Ishikawa (cell line): ENCODE data around the gene JMJD1C.

Source experiments
- CEBPB ChIP-seq: IDR thresholded peaks from 2 replicates; pipeline ENCODE4 v1.6.1; 2012
- CREB1 ChIP-seq: IDR thresholded peaks from 2 replicates; pipeline ENCODE4 v1.6.1; 2012; ENCODE audit warnings: low read depth
- EGR1 ChIP-seq: IDR thresholded peaks from 2 replicates; pipeline ENCODE4 v1.6.1; 2012
- EP300 ChIP-seq: IDR thresholded peaks from 2 replicates; pipeline ENCODE4 v1.6.1; 2012; ENCODE audit warnings: borderline replicate concordance
- FOXM1 ChIP-seq: IDR thresholded peaks from 2 replicates; pipeline ENCODE4 v1.6.1; 2012; ENCODE audit warnings: low read depth, borderline replicate concordance
- NFIC ChIP-seq: IDR thresholded peaks from 2 replicates; pipeline ENCODE4 v1.6.1; 2012
- RAD21 ChIP-seq: IDR thresholded peaks from 2 replicates; pipeline ENCODE4 v1.6.1; 2012; ENCODE audit warnings: low read depth
- TAF1 ChIP-seq: IDR thresholded peaks from 2 replicates; pipeline ENCODE4 v1.6.1; 2012; ENCODE audit warnings: low read depth, mild to moderate bottlenecking
- TCF12 ChIP-seq: IDR thresholded peaks from 2 replicates; pipeline ENCODE4 v1.6.1; 2012; ENCODE audit warnings: low read depth
- TEAD4 ChIP-seq: IDR thresholded peaks from 2 replicates; pipeline ENCODE4 v1.6.1; 2012
- YY1 ChIP-seq: IDR thresholded peaks from 2 replicates; pipeline ENCODE4 v1.6.1; 2012; ENCODE audit warnings: low read depth
- ZBTB7A ChIP-seq: IDR thresholded peaks from 2 replicates; pipeline ENCODE4 v1.6.1; 2012; ENCODE audit warnings: low read depth
- TF ChIP-seq, protein P1 (sequence below): IDR thresholded peaks from 2 replicates; pipeline ENCODE4 v1.6.1; 2012
- TF ChIP-seq, protein P2 (sequence below): IDR thresholded peaks from 2 replicates; pipeline ENCODE4 v1.6.1; 2012; ENCODE audit warnings: low read depth, mild to moderate bottlenecking
- TF ChIP-seq, protein P3 (sequence below): IDR thresholded peaks from 2 replicates; pipeline ENCODE4 v1.6.1; 2012

Gene JMJD1C

DNA sequence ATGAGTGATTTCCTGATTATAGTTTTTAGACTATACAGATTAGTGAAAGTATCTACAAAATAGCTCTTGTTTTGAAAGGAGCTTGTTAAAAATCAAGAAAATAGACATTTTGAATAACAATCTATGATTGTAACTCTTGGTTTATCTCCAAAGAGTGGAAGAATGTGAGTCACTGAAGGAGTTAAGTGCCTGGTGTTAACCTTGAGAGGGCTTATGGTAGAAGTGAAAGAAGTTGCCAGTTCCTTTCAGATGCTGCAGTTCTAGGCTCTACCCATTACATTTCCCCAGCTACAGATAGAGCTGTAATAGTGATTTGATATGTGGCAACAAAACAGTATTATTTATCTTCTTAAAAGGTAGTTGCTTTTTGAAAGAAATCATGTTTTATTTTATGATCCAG lies 320.0 kb downstream of the JMJD1C start:
- no peak for TF ChIP-seq NFIC
- TF ChIP-seq CEBPB = no peak
- TF ChIP-seq YY1 = no peak

DNA sequence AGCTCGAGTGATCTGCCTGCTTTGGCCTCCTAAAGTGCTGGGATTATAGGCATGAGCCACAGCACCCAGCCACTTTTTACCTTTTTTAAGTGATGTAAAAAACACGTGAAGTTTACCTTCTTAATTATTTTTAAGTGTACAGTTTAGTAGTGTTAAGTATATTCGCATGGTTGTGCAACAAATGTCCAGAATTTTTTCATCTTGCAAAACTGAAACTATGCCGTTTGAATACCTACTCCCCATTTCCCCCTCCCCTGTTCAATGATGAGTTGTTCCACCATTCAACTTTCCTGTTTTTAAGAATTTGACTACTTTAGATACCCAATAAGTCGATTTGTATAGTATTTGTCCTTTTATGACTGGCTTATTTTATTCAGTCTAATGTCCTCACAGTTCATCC lies 321.8 kb downstream of the JMJD1C start:
- no peak for TF ChIP-seq ZBTB7A
- no peak for TF ChIP-seq CEBPB
- TF ChIP-seq RAD21 = no peak
- no peak for TF ChIP-seq NFIC
- no peak for TF ChIP-seq FOXM1
- no peak for TF ChIP-seq TEAD4
- TF ChIP-seq, protein P1, sequence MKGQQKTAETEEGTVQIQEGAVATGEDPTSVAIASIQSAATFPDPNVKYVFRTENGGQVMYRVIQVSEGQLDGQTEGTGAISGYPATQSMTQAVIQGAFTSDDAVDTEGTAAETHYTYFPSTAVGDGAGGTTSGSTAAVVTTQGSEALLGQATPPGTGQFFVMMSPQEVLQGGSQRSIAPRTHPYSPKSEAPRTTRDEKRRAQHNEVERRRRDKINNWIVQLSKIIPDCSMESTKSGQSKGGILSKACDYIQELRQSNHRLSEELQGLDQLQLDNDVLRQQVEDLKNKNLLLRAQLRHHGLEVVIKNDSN = no peak
- TF ChIP-seq, protein P2, sequence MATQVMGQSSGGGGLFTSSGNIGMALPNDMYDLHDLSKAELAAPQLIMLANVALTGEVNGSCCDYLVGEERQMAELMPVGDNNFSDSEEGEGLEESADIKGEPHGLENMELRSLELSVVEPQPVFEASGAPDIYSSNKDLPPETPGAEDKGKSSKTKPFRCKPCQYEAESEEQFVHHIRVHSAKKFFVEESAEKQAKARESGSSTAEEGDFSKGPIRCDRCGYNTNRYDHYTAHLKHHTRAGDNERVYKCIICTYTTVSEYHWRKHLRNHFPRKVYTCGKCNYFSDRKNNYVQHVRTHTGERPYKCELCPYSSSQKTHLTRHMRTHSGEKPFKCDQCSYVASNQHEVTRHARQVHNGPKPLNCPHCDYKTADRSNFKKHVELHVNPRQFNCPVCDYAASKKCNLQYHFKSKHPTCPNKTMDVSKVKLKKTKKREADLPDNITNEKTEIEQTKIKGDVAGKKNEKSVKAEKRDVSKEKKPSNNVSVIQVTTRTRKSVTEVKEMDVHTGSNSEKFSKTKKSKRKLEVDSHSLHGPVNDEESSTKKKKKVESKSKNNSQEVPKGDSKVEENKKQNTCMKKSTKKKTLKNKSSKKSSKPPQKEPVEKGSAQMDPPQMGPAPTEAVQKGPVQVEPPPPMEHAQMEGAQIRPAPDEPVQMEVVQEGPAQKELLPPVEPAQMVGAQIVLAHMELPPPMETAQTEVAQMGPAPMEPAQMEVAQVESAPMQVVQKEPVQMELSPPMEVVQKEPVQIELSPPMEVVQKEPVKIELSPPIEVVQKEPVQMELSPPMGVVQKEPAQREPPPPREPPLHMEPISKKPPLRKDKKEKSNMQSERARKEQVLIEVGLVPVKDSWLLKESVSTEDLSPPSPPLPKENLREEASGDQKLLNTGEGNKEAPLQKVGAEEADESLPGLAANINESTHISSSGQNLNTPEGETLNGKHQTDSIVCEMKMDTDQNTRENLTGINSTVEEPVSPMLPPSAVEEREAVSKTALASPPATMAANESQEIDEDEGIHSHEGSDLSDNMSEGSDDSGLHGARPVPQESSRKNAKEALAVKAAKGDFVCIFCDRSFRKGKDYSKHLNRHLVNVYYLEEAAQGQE = no peak

DNA sequence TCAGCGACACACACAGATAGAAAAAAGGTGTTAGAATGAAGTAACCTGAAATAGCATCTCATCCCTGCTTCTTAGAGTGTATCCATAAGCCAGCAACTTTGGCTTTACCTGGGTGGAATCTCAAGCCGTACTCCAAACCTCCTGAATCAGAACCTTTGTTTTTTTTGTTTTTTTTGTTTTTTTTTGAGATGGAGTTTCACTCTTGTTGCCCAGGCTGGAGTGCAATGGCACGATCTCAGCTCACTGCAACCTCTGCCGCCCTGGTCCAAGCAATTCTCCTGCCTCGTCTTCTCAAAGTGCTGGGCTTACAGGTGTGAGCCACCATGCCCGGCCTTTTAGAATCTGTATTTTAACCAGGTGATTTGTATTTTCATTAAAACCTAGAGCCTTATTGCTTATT lies 323.6 kb downstream of the JMJD1C start:
- TF ChIP-seq, protein P3, sequence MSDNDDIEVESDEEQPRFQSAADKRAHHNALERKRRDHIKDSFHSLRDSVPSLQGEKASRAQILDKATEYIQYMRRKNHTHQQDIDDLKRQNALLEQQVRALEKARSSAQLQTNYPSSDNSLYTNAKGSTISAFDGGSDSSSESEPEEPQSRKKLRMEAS = no peak

DNA sequence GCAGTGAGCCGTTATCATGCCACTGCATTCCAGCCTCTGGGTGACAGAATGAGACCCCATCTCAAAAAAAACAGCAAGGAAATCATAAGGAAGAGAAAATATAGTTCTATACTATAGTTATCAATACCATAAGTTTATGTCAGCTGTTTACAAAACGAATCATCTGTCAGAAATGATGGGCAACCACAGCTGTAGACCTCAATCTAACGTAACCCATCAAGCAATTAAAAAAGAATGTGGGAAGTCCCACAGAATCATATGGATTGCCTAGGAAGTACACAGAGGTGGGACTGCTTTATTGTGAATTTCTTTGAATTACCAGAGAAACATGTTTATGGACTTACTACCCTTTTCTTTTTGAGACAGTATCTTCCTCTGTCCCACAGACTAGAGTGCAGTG lies 325.7 kb downstream of the JMJD1C start:
- TF ChIP-seq EGR1 = no peak
- no peak for TF ChIP-seq YY1
- no peak for TF ChIP-seq TEAD4
- TF ChIP-seq NFIC = no peak
- TF ChIP-seq, protein P3 = no peak
- TF ChIP-seq ZBTB7A = no peak
- TF ChIP-seq EP300 = no peak
- TF ChIP-seq CEBPB = no peak
- TF ChIP-seq, protein P2 = no peak
- no peak for TF ChIP-seq TCF12
- TF ChIP-seq, protein P1 = no peak
- TF ChIP-seq FOXM1 = no peak
- no peak for TF ChIP-seq TAF1
- no peak for TF ChIP-seq RAD21
- TF ChIP-seq CREB1 = no peak

DNA sequence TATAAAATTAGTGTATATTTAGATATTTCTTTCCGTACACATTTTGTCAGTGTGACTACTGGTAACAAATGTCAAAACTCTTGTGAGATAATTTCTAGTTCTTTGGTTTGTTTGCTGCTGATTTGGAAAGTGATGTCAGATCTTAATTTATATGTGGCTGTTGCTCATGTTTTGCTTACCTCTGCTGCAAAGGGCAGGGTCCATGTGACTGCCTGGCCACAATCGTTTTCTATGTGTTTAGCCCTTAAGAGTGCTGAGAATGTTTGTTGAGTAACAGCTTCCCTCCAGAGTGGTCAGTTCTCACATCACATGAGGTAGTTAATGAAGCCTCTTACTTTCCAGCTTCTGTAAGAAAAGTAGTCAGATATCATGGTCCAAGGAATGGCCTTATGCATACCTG lies 328.5 kb downstream of the JMJD1C start:
- no peak for TF ChIP-seq TAF1
- no peak for TF ChIP-seq RAD21
- TF ChIP-seq, protein P1 = no peak
- TF ChIP-seq FOXM1 = no peak
- TF ChIP-seq ZBTB7A = no peak
- TF ChIP-seq, protein P2 = no peak
- TF ChIP-seq NFIC = no peak
- no peak for TF ChIP-seq TEAD4
- no peak for TF ChIP-seq YY1
- TF ChIP-seq TCF12 = no peak
- no peak for TF ChIP-seq CEBPB
- TF ChIP-seq, protein P3 = no peak
- no peak for TF ChIP-seq EP300
- TF ChIP-seq EGR1 = no peak
